Breast epithelium (tissue), 4 donors: ENCODE results near the gene DDX54. TPM values are rescaled to one million over a fixed set of nuclear protein-coding genes. Genes with fewer than 3 reads are reported as not detected.
A peak's percentile ranks its signal among the peaks of the same experiment; 100 is the strongest.

Experiments
- DNase-seq, 2 donors: peaks; one replicate each; pipeline ENCODE4 v3.0.0-alpha.2; 2019; ENCODE audit warnings: low spot score in 2 of 2
- H3K27ac ChIP-seq, 2 donors: fragments of 200-600 bp; sonication (generic) in 1 of 2; one replicate each; pipeline ENCODE4 v1.5.1; 2016 to 2019; ENCODE audit warnings: mild to moderate bottlenecking in 1 of 2
- H3K27me3 ChIP-seq, 2 donors: fragments of 200-600 bp; sonication (generic) in 1 of 2; one replicate each; pipeline versions ENCODE4 v1.5.1 to v1.6.0; 2017 to 2019; ENCODE audit warnings: control low read depth in 1 of 2, mild to moderate bottlenecking in 1 of 2
- H3K36me3 ChIP-seq: fragments of 200-600 bp; one replicate; pipeline ENCODE4 v1.5.1; 2019
- H3K4me1 ChIP-seq, 2 donors: fragments of 200-600 bp; sonication (generic); one replicate each; pipeline ENCODE4 v1.5.1; 2016 to 2019; ENCODE audit warnings: control low read depth in 1 of 2
- H3K4me3 ChIP-seq, 3 donors: fragments of 200-600 bp; sonication (generic); 1 replicate in 2 of 3; 2 replicates in 1 of 3; pipeline ENCODE4 v1.5.1; 2016 to 2019; ENCODE audit warnings: mild to moderate bottlenecking in 3 of 3, moderate library complexity in 2 of 3
- H3K9me3 ChIP-seq, 2 donors: fragments of 200-600 bp; sonication (generic) in 1 of 2; one replicate each; pipeline ENCODE4 v1.5.1; 2016 to 2019; ENCODE audit warnings: control low read depth in 1 of 2
- CTCF ChIP-seq, 3 donors: fragments of 450-650 bp; IDR thresholded peaks; one replicate each; pipeline ENCODE4 v1.5.1; 2016 to 2017; ENCODE audit warnings: antibody characterized with exemption in 3 of 3, mild to moderate bottlenecking in 3 of 3, moderate library complexity in 3 of 3
- POLR2A ChIP-seq: fragments of 450-650 bp; IDR thresholded peaks from one replicate; pipeline ENCODE4 v1.6.1; 2016; ENCODE audit warnings: antibody characterized with exemption, mild to moderate bottlenecking, moderate library complexity
- POLR2AphosphoS5 ChIP-seq, 3 donors: sonication (generic); formaldehyde crosslinking; IDR thresholded peaks; one replicate each; pipeline ENCODE4 v1.6.1; 2017; ENCODE audit warnings: antibody characterized with exemption in 3 of 3
- intact Hi-C: fragments of 100-400 bp; cut with DNase I; formaldehyde crosslinking; loops from one replicate; pipeline ENCODE4 v1.15.1; 2023; ENCODE audit warnings: low total_unique reads
- total RNA-seq, 3 donors: library from RNA; depleted of rRNA; stranded (reverse); fragments of >200 nt; gene quantifications; one replicate each; pipeline ENCODE4 v1.1.0, GENCODE V29; 2016

Gene DDX54
- total RNA-seq, 3 donors from 2014 or later: 51.5 to 62.1 (median 60.3) TPM

GRCh38 chr12:113200021-113200797, 14.9 kb upstream of the DDX54 start:
- Histone ChIP-seq H3K4me3 (no peak overlapping the region), H3K27me3 (no peaks in the 10 kb centered on the region), H3K9me3 (no peaks in the 10 kb centered on the region), H3K36me3 (no peaks in the 10 kb centered on the region), H3K4me1 (no peaks in the 10 kb centered on the region), H3K27ac (no peak overlapping the region)
- TF ChIP-seq POLR2AphosphoS5 (IDR thresholded peaks at IDR 0.05) (no peak), CTCF (IDR thresholded peaks at IDR 0.05) (no peak), POLR2A (no peak)
- DNase-seq: no peak
- intact Hi-C loops: no loop called here

- intact Hi-C loops: no loop called here
- H3K4me1 ChIP-seq: no peaks in the 10 kb centered on the region
- TF ChIP-seq CTCF (IDR thresholded peaks at IDR 0.05) (no peak), POLR2A (no peak), POLR2AphosphoS5 (IDR thresholded peaks at IDR 0.05) (no peak)
Measured at GRCh38 chr12:113198296-113198695, 13.0 kb upstream of the DDX54 start.

GRCh38 chr12:113197518-113198077, 12.3 kb upstream of the DDX54 start:
- no peak overlapping the region for H3K27ac ChIP-seq
- no peak for TF ChIP-seq POLR2A
- TF ChIP-seq POLR2AphosphoS5 (IDR thresholded peaks at IDR 0.05): no peak
- TF ChIP-seq CTCF (IDR thresholded peaks at IDR 0.05): no peak
- H3K27me3 ChIP-seq: no peaks in the 10 kb centered on the region
- H3K9me3 ChIP-seq: no peaks in the 10 kb centered on the region
- H3K36me3 ChIP-seq: no peaks in the 10 kb centered on the region
- no peak for DNase-seq
- no peak overlapping the region for H3K4me3 ChIP-seq
- intact Hi-C loops: no loop called here
- H3K4me1 ChIP-seq: no peaks in the 10 kb centered on the region

More at GRCh38 chr12:113198296-113198695, 13.0 kb upstream of the DDX54 start:
- no peak overlapping the region for H3K27ac ChIP-seq
- H3K36me3 ChIP-seq: no peaks in the 10 kb centered on the region
- H3K4me3 ChIP-seq: no peak overlapping the region
- DNase-seq: no peak
- no peaks in the 10 kb centered on the region for H3K9me3 ChIP-seq
- H3K27me3 ChIP-seq: no peaks in the 10 kb centered on the region

GRCh38 chr12:113196990-113197389, 11.7 kb upstream of the DDX54 start:
- H3K4me1 ChIP-seq: no peaks in the 10 kb centered on the region
- no peak overlapping the region for H3K4me3 ChIP-seq
- no peaks in the 10 kb centered on the region for H3K27me3 ChIP-seq
- H3K36me3 ChIP-seq: no peaks in the 10 kb centered on the region
- intact Hi-C loops: no loop called here
- no peaks in the 10 kb centered on the region for H3K9me3 ChIP-seq
- peak in 2 of 3 donors; percentile 54 to 57 for TF ChIP-seq CTCF (IDR thresholded peaks at IDR 0.05)
- no peak for TF ChIP-seq POLR2A
- peak in 1 of 3 donors; percentile 8 for TF ChIP-seq POLR2AphosphoS5 (IDR thresholded peaks at IDR 0.05)
- peak in 1 of 2 donors; percentile 67 for DNase-seq
- H3K27ac ChIP-seq: no peak overlapping the region

GRCh38 chr12:113196582-113196981, 11.3 kb upstream of the DDX54 start:
- Histone ChIP-seq H3K4me3 (no peak overlapping the region), H3K9me3 (no peaks in the 10 kb centered on the region), H3K27me3 (no peaks in the 10 kb centered on the region), H3K36me3 (no peaks in the 10 kb centered on the region), H3K4me1 (no peaks in the 10 kb centered on the region), H3K27ac (no peak overlapping the region)
- no peak for DNase-seq
- intact Hi-C loops: no loop called here
- TF ChIP-seq POLR2A (no peak), POLR2AphosphoS5 (IDR thresholded peaks at IDR 0.05) (no peak), CTCF (IDR thresholded peaks at IDR 0.05) (no peak)
